RWPE2 (cell line): Measurements from ENCODE around the gene SLC4A5.
A peak's percentile ranks its signal among the peaks of the same experiment; 100 is the strongest.

Experiments used
- ATAC-seq: fragments of 200-7000 bp; cut with Tn5 transposase; 3 replicates; pipeline ENCODE4 v1.9.1; 2021; ENCODE audit warnings: low read depth
- DNase-seq: peaks from one replicate; pipeline ENCODE4 v3.0.0-alpha.2; 2020; ENCODE audit warnings: low spot score
- H3K27ac ChIP-seq: fragments of 450-650 bp; 2 replicates; pipeline ENCODE4 v1.5.1; 2017; ENCODE audit warnings: mild to moderate bottlenecking; ENCODE audit not compliant: poor library complexity, severe bottlenecking
- H3K27me3 ChIP-seq: fragments of 250-450 bp; sonication (Bioruptor Pico); 2 replicates; pipeline ENCODE4 v1.5.1; 2021; ENCODE audit warnings: mild to moderate bottlenecking, moderate library complexity; ENCODE audit not compliant: insufficient read depth, poor library complexity, severe bottlenecking
- H3K36me3 ChIP-seq: fragments of 250-450 bp; sonication (Bioruptor Pico); 2 replicates; pipeline ENCODE4 v1.5.1; 2020; ENCODE audit warnings: low read depth, mild to moderate bottlenecking, moderate library complexity
- H3K4me1 ChIP-seq: fragments of 250-450 bp; sonication (Bioruptor Pico); 2 replicates; pipeline ENCODE4 v1.5.1; 2021; ENCODE audit warnings: mild to moderate bottlenecking, moderate library complexity; ENCODE audit not compliant: insufficient read depth, poor library complexity, severe bottlenecking
- H3K4me3 ChIP-seq: fragments of 250-450 bp; sonication (Bioruptor Pico); 2 replicates; pipeline ENCODE4 v1.5.1; 2021; ENCODE audit warnings: mild to moderate bottlenecking, moderate library complexity; ENCODE audit not compliant: severe bottlenecking
- H3K9me3 ChIP-seq: fragments of 250-450 bp; sonication (Bioruptor Pico); 2 replicates; pipeline ENCODE4 v1.5.1; 2021; ENCODE audit warnings: mild to moderate bottlenecking, moderate library complexity; ENCODE audit not compliant: severe bottlenecking
- TF ChIP-seq, protein P1 (sequence below): fragments of 450-650 bp; IDR thresholded peaks from one replicate; pipeline ENCODE4 v1.5.1; 2017; ENCODE audit warnings: mild to moderate bottlenecking, moderate library complexity; ENCODE audit not compliant: poor library complexity, severe bottlenecking

SLC4A5 gene

DNA sequence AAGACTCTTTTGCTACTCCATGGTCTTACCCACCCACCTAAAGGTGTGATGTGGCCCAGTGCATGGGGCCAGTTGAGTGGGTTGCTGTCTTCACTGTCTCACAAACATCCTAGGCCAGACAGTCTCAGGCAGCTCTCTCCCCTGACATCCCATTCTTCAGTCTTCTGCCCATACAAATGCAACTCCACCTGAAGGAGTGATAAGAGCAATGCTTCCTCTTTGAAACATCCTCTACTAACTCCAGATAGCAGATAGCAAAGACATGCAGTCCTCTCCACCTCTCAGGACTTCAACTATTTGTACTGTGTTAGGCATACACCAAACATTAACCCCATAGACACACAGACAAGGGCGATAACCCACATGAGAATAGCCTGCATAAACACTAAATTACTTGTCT lies 73.5 kb downstream of the SLC4A5 start:
- ATAC-seq (no peak), DNase-seq (no peak)
- Histone ChIP-seq H3K27ac (no peak overlapping the region), H3K9me3 (no peaks in the 10 kb centered on the region), H3K27me3 (no peaks in the 10 kb centered on the region), H3K4me3 (no peak overlapping the region), H3K36me3 (no peaks in the 10 kb centered on the region), H3K4me1 (no peaks in the 10 kb centered on the region)
- TF ChIP-seq, protein P1, sequence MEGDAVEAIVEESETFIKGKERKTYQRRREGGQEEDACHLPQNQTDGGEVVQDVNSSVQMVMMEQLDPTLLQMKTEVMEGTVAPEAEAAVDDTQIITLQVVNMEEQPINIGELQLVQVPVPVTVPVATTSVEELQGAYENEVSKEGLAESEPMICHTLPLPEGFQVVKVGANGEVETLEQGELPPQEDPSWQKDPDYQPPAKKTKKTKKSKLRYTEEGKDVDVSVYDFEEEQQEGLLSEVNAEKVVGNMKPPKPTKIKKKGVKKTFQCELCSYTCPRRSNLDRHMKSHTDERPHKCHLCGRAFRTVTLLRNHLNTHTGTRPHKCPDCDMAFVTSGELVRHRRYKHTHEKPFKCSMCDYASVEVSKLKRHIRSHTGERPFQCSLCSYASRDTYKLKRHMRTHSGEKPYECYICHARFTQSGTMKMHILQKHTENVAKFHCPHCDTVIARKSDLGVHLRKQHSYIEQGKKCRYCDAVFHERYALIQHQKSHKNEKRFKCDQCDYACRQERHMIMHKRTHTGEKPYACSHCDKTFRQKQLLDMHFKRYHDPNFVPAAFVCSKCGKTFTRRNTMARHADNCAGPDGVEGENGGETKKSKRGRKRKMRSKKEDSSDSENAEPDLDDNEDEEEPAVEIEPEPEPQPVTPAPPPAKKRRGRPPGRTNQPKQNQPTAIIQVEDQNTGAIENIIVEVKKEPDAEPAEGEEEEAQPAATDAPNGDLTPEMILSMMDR: no peak

- H3K4me1 ChIP-seq: no peaks in the 10 kb centered on the region
- H3K36me3 ChIP-seq: no peaks in the 10 kb centered on the region
- H3K4me3 ChIP-seq: no peak overlapping the region
- no peak for DNase-seq
- TF ChIP-seq, protein P1: peak; percentile 39
- H3K9me3 ChIP-seq: no peaks in the 10 kb centered on the region
- H3K27ac ChIP-seq: no peak overlapping the region
- H3K27me3 ChIP-seq: no peaks in the 10 kb centered on the region
- ATAC-seq: peak; percentile 61; the same call in 2 of the 3 replicates
Measured at GRCh38 chr2:74267068-74267467, 76.1 kb downstream of the SLC4A5 start.

- Histone ChIP-seq H3K36me3 (no peaks in the 10 kb centered on the region), H3K9me3 (no peaks in the 10 kb centered on the region), H3K4me3 (no peak overlapping the region), H3K4me1 (no peaks in the 10 kb centered on the region), H3K27ac (no peak overlapping the region), H3K27me3 (no peaks in the 10 kb centered on the region)
- ATAC-seq: no peak
- TF ChIP-seq, protein P1: no peak
- no peak for DNase-seq
Measured at GRCh38 chr2:74264281-74264680, 78.9 kb downstream of the SLC4A5 start.

GRCh38 chr2:74262681-74263080 lies 80.5 kb downstream of the SLC4A5 start:
- TF ChIP-seq, protein P1: no peak
- H3K4me1 ChIP-seq: no peaks in the 10 kb centered on the region
- no peaks in the 10 kb centered on the region for H3K27me3 ChIP-seq
- no peak overlapping the region for H3K4me3 ChIP-seq
- DNase-seq: no peak
- no peak for ATAC-seq
- no peak overlapping the region for H3K27ac ChIP-seq
- no peaks in the 10 kb centered on the region for H3K9me3 ChIP-seq
- H3K36me3 ChIP-seq: no peaks in the 10 kb centered on the region

- Histone ChIP-seq H3K27ac (no peak overlapping the region), H3K4me3 (no peak overlapping the region), H3K9me3 (no peaks in the 10 kb centered on the region), H3K36me3 (no peaks in the 10 kb centered on the region), H3K4me1 (no peaks in the 10 kb centered on the region), H3K27me3 (no peaks in the 10 kb centered on the region)
- TF ChIP-seq, protein P1: peak; percentile 76
- DNase-seq (no peak), ATAC-seq (peak; percentile 75)
Measured at GRCh38 chr2:74261204-74261864, 81.9 kb downstream of the SLC4A5 start.
